Stimulated activated CD4-positive, alpha-beta T cell treated with anti-CD3 and anti-CD28 coated beads, TNF-alpha, amount 100 ng/mL, for 48 hours (primary cell): ENCODE results near the gene MAPKAP1.
A peak's percentile ranks its signal among the peaks of the same experiment; 100 is the strongest.

ENCODE experiments used
- DNase-seq, 3 donors: peaks; one replicate each; pipeline ENCODE4 v3.0.0-alpha.2; 2020; ENCODE audit warnings: low read depth in 3 of 3

The MAPKAP1 gene

DNA sequence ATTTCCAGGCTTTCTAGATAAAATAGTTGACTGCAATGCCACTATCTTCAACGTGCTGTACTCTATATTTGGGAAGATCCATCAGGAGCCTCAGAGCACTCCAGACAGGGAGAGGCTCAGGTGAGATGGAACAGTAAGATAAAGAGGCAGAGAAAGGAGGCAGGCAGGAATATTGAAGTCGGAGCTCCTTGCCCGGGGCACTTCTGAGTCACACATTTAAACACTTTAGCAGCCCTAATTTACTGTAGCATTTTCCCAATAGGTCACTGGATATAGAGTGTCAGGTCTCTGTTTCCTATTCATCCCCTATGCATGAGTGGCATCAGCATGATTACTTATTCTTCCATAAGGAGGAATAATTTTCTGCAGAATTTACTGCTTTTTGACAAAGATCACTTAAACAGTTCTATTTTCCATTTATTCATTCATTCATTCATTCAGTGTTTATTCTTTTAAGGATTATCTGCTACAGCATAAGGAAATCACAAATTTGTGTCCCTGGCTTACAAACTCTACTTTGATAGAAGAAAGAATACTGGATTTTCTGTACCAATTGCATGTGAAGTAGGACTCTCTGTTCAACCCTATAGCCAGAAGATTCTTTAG lies 170.7 kb downstream of the MAPKAP1 start:
- DNase-seq: no peak

- DNase-seq: no peak
Measured at GRCh38 chr9:125534971-125535701, 171.9 kb downstream of the MAPKAP1 start.

DNA sequence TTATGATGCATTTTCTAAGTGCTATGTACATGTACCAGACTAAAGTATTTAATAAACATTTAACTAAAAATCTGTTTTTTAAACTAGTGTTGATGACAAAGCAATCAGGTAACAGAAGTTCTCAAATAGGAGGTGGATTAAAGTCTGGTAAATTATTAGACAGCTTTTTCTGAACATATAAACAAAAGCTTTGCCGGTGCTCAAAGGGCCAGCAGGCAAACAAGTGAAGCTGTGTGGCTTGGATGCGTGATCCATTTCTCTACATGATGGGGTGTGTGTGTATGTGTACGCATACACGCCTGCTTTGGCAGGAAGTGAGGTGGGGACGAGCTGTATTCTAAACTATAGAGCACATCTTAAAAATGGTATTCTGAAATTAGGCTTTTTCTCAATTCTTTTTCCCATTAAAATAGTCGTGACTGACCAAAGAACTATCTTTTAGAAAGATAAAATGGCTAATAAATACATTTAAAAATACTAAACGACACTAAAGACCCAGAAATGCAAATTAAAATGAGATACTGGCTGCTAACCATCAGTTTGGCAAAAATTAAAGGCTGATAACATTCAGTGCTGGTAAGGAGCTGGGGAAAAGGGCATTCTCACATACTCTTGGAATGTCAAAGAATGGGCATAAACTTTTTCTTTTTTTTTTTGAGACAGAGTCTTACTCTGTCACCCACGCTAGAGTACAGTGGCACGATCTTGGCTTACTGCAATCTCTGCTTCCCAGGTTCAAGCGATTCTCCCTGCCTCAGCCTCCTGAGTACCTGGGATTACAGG lies 174.0 kb downstream of the MAPKAP1 start:
- DNase-seq: no peak

DNA sequence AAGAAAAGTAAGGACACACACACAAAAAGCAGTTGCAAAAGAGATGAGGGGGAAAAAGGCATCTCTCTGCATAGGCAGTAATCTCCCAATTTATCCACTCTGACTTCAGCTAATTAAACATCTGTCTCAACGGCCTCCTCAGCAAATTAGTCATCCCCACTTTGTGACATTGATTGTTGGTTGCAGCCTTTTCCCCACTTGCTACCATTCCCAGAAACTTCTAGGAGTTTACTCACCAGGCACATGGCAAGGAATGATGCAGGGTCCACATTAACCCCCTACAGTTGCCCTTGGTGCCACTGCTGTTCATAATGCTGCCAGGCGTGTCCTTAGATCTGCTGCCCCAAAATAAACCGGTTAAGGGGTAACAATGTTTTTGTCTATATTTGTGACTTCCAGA lies 174.6 kb downstream of the MAPKAP1 start:
- DNase-seq: no peak

DNA sequence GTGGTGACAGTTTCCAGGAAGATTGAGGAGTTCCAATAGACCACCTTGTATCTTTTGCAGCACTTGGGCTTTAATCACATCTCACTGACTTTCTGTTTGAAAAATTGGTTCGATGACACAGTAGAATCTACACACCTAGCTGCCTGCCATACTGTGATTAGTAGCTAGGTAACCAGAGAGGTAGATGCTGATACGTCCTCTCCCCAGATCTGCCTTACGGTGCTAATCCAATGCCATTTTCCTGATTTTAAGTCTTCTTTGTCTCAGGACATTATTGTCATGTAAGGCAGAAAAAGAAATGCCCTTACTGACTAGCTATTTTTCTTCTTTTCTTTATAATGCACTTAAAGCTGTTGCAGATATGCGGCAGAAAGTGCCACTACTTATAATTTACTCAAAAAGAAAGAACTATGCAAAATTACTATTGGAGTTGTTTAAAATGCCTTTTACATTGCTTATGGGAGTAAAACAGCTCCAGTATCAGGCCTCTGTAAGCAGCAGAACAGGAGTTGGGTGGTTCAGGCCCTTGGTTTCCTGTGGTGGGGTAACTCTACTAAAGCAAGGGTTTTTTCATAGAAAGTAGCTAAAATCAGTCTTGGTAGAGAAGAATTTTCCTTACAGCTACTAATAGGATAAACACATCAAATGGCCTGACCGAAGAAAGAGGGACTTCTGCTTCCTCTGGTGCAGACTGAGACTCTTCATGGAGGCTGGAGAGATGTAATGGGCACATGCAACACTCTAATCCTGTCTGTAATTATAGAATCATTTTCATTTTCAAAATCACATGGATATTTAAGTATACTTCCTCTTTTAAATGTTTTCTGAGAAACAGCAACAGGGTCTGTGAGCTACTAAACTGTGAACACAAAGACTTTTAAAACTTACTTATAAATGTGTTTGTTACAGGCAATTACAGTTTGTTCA lies 177.2 kb downstream of the MAPKAP1 start:
- no peak for DNase-seq

- no peak for DNase-seq
Measured at GRCh38 chr9:125529107-125529506, 177.9 kb downstream of the MAPKAP1 start.

- DNase-seq: no peak
Measured at GRCh38 chr9:125527471-125528002, 179.5 kb downstream of the MAPKAP1 start.

DNA sequence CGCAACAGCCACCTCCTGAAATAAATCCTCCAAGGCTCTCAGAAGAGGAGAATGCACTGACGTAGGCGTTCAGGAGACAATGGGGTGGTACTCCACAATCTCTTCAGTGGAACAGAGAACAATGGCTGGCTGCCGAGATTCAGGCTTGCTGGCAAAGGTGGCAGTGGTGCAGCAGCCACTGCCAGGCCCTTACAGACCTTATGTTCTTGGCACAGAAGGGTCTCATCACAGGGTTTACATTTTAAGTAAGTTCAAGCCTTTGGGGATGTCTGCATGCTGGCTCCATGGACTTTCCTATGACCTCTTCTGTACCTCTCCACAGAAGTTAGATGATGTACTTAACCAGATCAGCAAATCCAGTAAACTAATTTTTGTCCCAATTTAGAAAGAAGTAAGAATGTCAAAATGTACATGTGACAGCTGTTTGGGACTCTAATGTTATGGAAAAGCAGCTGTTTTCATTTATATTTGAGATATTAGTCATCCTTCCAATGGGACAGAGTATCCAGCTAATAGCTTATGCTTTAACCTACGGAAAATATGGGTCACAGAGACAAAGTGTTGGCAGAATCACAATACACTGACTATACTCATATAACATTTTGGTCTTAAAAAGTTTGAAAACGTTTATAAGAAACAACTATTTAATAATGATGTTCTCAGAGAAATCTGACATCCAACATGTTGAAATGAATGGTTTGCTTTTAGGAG lies 180.9 kb downstream of the MAPKAP1 start:
- DNase-seq: no peak

DNA sequence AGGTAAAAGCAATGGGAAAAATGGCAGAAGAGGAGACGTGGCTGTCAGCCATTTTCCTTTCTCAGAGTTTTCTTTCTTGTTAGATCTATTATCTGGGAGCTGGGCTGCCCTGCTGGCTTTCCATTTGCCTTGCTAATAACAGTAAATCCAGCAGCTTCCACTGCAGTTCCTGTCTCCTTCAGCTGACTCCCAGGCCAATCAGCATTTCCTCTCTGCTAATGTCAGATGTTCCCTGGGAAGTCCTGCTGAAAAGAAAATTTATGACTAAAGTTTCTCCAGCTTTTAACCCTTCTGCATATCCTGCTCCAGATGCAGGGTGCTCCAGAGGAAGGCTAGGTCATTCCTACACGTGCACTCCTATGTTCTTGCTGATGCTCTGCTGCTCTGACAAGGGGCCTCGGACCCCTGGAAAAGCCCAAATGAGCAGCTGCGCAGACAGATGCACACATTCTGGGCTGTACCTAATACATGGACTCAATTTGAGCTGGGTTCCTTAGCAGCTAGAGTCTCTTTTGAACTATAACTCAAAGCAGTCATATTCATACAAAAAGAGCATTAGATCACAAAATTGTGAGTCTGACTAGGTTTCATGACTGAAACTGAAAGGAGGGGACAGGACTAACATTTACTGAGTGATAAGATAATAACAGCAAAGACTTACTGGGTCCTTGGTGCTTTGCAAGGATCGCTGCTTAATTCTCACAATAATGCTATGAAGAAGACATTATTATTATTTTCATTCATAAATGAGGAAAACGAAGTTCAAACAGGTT lies 182.2 kb downstream of the MAPKAP1 start:
- no peak for DNase-seq

DNA sequence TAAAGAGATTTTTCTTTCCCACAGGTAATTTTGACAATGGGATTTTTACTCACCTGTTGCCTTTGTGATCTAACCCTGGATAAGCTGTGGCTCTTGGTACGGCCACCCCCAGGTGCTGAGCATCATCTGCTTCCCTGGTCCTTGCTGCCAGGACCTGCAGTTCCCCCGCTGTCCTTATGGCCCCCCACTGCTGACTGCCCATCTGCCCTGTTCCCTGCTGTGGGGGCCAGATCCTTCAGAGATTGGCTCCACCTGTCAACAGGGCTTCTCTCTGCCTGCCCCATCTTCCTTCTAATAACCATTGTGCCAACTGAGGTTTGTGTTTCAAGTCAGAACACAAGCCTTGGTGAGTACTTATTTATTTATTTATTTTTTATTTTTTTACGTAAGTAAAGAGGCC lies 183.3 kb downstream of the MAPKAP1 start:
- no peak for DNase-seq

DNA sequence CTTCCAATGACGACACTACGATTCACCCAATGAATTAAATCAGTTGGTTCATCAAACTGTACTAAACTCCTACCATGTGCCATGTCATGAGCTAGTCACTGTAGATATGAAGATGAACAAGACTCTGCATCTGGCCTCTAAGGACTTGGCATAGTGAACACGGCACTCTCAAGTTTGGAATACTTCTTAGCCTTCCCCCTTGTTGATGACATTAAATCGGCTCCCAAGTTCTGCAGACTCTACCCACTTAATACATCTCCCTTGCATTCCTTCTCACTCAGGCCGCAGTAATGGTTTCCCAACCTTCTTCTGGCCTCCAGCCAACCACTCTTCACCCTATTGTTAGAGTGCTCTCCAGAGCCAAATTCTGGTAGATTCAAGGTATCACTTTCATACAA lies 184.7 kb downstream of the MAPKAP1 start:
- DNase-seq: no peak

DNA sequence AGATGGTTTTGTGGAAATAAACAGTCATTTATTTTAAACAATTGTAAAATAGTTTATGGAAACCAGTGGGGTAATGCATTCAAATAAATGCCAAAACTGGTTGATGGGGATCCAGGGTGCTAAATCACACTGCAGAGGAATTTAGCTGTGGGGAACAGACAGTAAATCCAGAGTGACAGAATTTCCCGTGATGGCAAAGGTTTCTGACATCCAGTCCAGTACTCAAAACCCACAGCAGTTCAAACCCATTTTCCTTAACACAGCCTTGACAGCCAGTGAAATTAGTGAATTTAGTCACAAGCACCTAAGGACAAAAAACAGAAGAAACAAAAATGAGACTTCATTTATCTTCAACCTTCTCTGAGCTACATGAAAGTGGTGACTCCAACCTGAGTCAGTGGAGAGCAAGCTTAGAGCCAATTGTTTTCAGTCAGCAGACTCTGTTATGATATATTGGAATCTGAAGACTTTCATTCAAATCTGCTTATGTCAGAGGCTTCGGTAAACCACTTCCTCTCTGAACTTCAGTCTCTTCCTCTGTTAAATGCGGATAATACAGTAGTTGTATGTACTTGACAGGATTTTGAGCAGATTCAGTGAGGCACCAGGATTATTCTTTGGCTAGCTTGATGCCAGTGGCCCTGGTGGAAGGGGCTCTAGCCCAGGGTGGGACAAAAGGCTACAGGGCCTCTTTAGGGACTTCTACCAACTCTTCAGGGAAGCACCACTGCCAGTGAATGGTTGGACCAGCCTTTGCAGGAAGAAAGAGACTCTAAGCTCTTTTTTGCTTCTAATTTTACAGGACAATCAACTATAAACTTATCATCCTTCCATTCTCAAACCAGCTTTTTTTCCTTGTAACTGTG lies 185.3 kb downstream of the MAPKAP1 start:
- peak in 1 of 3 donors; percentile 31 for DNase-seq

- no peak for DNase-seq
Measured at GRCh38 chr9:125519734-125520133, 187.3 kb downstream of the MAPKAP1 start.

DNA sequence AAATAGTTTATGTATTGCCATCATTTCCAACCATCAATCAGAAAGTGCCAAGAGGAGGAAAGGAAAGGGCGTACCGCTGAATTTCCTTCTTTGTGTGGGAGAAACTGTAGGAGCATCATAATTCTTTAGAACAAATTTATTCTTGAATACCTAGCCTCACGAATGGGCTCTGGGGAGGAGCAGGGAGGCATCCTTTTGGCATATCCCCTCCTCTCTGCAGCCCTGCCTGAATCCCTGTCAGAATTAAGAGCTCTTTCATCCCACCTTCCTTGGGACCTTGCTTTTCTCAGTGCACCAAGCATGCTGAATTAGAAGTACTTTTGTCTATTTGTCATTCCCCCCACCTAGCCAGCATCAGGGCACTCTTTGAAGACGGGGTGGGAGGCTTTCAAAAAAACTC lies 189.4 kb downstream of the MAPKAP1 start:
- no peak for DNase-seq

GRCh38 chr9:125515983-125516940 lies 190.7 kb downstream of the MAPKAP1 start:
- DNase-seq: no peak

GRCh38 chr9:125515281-125515680 lies 191.7 kb downstream of the MAPKAP1 start:
- DNase-seq: no peak

- no peak for DNase-seq
Measured at GRCh38 chr9:125514468-125514867, 192.5 kb downstream of the MAPKAP1 start.
